IgD-negative memory B cell (primary cell): ENCODE data around the gene NOS1AP. TPM values are rescaled to one million over a fixed set of nuclear protein-coding genes. Genes with fewer than 3 reads are reported as not detected.

Experiments used
- H3K27ac Mint-ChIP-seq, 3 donors: one replicate each; pipeline ENCODE4 v1.8.0; 2020 to 2022; ENCODE audit warnings: mild to moderate bottlenecking in 3 of 3, mixed read lengths in 3 of 3, moderate library complexity in 1 of 3
- H3K27me3 Mint-ChIP-seq: one replicate; pipeline ENCODE4 v1.8.0; 2021; ENCODE audit warnings: mixed read lengths
- H3K36me3 Mint-ChIP-seq: one replicate; pipeline ENCODE4 v1.8.0; 2020; ENCODE audit warnings: mild to moderate bottlenecking, mixed read lengths
- H3K4me1 Mint-ChIP-seq, 3 donors: one replicate each; pipeline ENCODE4 v1.8.0; 2020 to 2022; ENCODE audit warnings: mixed read lengths in 3 of 3, mild to moderate bottlenecking in 1 of 3
- H3K4me3 Mint-ChIP-seq, 4 donors: one replicate each; pipeline ENCODE4 v1.8.0; 2020 to 2022; ENCODE audit warnings: mild to moderate bottlenecking in 4 of 4, mixed read lengths in 4 of 4, moderate library complexity in 3 of 4
- H3K9me3 Mint-ChIP-seq, 3 donors: one replicate each; pipeline ENCODE4 v1.8.0; 2020 to 2021; ENCODE audit warnings: mixed read lengths in 3 of 3, mild to moderate bottlenecking in 1 of 3
- polyA plus RNA-seq: library from polyadenylated mRNA; unstranded; fragments of 300-500 nt; fragmentation: Illumina TruSeq; gene quantifications from one replicate; pipeline ENCODE4 v1.2.3, GENCODE V29; 2021

NOS1AP gene
- polyA plus RNA-seq, 1 donor from 2014 or later = not detected

GRCh38 chr1:162301696-162302095 lies 232.2 kb downstream of the NOS1AP start:
- H3K4me3 Mint-ChIP-seq = no peak overlapping the region
- no peak overlapping the region for H3K27ac Mint-ChIP-seq
- H3K4me1 Mint-ChIP-seq = no peaks in the 10 kb centered on the region
- peaks cover 0 to 5% (median 4%) of the 10 kb centered on the region in 3 donors for H3K9me3 Mint-ChIP-seq
- H3K36me3 Mint-ChIP-seq = no peaks in the 10 kb centered on the region
- peaks cover 6% of the 10 kb centered on the region for H3K27me3 Mint-ChIP-seq

DNA sequence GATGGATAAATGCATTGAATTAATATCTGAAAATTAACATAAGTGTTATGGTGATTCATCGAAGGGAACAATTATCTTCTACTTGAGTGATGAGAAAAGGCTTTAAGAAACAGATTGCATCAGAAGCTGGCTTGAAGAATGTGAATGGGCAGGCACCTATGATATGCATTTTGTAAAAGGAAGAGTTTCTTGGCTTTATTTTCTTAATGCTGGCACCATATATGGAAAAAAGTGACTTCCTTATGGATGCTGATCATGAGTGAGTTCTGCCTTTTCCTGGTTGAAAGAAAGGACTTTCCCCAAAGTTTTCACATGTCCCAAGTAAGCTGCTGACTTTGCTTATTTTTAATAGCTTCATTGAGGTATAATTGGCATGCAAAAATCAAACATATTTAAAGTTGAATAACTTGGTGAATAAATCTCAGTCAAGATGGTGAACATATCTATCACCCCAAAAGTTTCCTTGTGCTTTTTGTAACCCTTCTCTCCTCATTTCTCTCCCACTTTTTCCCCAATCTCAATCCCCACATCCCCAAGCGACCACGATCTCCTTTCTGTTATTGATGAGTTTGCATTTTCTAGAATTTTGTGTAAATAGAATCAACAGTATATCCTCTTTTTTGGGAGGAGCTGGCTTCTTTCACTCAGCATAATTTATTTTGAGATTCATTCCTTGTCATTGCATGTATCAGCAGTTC lies 233.0 kb downstream of the NOS1AP start:
- Mint-ChIP-seq H3K27me3 (peaks cover 6% of the 10 kb centered on the region), H3K36me3 (no peaks in the 10 kb centered on the region), H3K9me3 (peaks cover 0 to 8% (median 5%) of the 10 kb centered on the region in 3 donors), H3K27ac (no peak overlapping the region), H3K4me3 (no peak overlapping the region), H3K4me1 (no peaks in the 10 kb centered on the region)

GRCh38 chr1:162303004-162303344 lies 233.5 kb downstream of the NOS1AP start:
- H3K27ac Mint-ChIP-seq = no peak overlapping the region

GRCh38 chr1:162304736-162305135 lies 235.2 kb downstream of the NOS1AP start:
- Mint-ChIP-seq H3K4me3 (no peak overlapping the region), H3K36me3 (no peaks in the 10 kb centered on the region), H3K4me1 (no peaks in the 10 kb centered on the region), H3K27ac (no peak overlapping the region), H3K27me3 (peaks cover 3% of the 10 kb centered on the region), H3K9me3 (peaks cover 4 to 16% (median 10%) of the 10 kb centered on the region in 3 donors)

More at GRCh38 chr1:162303004-162303344, 233.5 kb downstream of the NOS1AP start:
- Mint-ChIP-seq H3K9me3 (peaks cover 0 to 9% (median 8%) of the 10 kb centered on the region in 3 donors), H3K4me3 (no peak overlapping the region), H3K27me3 (peaks cover 6% of the 10 kb centered on the region), H3K4me1 (no peaks in the 10 kb centered on the region), H3K36me3 (no peaks in the 10 kb centered on the region)

- Mint-ChIP-seq H3K4me1 (no peaks in the 10 kb centered on the region), H3K4me3 (no peak overlapping the region)
Measured at GRCh38 chr1:162305969-162306368, 236.5 kb downstream of the NOS1AP start.

DNA sequence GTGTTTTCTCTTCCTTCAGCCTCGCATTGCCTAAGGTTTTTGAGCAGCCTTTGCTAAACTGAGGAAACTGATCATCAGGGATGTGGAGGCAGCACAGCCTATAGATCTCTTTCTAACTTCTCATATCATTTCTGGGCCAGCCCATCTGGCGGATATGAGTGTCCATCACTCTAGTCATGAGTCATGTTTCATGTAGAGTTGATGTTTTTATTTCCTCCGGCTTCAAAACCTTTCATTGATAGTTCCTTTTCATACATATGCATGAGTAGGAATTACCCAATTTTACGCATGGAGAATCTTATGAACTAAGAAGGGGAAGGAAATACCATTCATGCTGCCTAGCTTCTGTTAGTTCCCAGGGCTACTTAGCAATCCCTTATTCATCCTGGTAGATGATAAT lies 240.8 kb downstream of the NOS1AP start:
- Mint-ChIP-seq H3K9me3 (peaks cover 4 to 12% (median 11%) of the 10 kb centered on the region in 3 donors), H3K27me3 (peaks cover 1% of the 10 kb centered on the region), H3K4me1 (no peaks in the 10 kb centered on the region), H3K4me3 (no peak overlapping the region), H3K36me3 (no peaks in the 10 kb centered on the region), H3K27ac (no peak overlapping the region)

More at GRCh38 chr1:162305969-162306368, 236.5 kb downstream of the NOS1AP start:
- H3K27me3 Mint-ChIP-seq = peaks cover 3% of the 10 kb centered on the region
- H3K27ac Mint-ChIP-seq = no peak overlapping the region
- no peaks in the 10 kb centered on the region for H3K36me3 Mint-ChIP-seq
- peaks cover 4 to 12% (median 12%) of the 10 kb centered on the region in 3 donors for H3K9me3 Mint-ChIP-seq

DNA sequence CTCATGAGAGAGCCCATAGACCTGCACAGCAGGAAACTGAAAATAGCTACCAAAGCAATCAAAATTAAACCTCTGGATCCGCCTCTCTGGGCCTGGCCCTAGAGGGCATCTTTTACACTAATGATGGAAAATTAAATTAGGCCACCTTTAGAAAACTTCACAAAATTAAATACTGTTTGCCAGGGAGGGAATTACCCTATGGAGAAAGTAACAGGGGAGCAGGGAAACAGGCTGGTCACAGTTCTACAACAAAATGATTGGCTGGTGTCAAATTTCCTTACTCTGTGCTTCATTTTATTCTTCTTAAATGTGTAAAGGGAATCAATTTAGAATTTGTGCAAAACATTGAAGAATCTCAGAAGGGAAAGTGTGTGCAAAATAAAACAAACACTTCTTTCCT lies 244.7 kb downstream of the NOS1AP start:
- no peaks in the 10 kb centered on the region for H3K4me1 Mint-ChIP-seq
- H3K27me3 Mint-ChIP-seq = peaks cover 5% of the 10 kb centered on the region
- H3K4me3 Mint-ChIP-seq = no peak overlapping the region
- no peaks in the 10 kb centered on the region for H3K36me3 Mint-ChIP-seq
- H3K9me3 Mint-ChIP-seq = peaks cover 0 to 2% (median 0%) of the 10 kb centered on the region in 3 donors
- no peak overlapping the region for H3K27ac Mint-ChIP-seq

- H3K4me3 Mint-ChIP-seq = no peak overlapping the region
- no peaks in the 10 kb centered on the region for H3K4me1 Mint-ChIP-seq
- H3K27me3 Mint-ChIP-seq = peaks cover 6% of the 10 kb centered on the region
- no peak overlapping the region for H3K27ac Mint-ChIP-seq
- no peaks in the 10 kb centered on the region for H3K36me3 Mint-ChIP-seq
- H3K9me3 Mint-ChIP-seq = peaks cover 0 to 2% (median 0%) of the 10 kb centered on the region in 3 donors
Measured at GRCh38 chr1:162315673-162316072, 246.2 kb downstream of the NOS1AP start.

DNA sequence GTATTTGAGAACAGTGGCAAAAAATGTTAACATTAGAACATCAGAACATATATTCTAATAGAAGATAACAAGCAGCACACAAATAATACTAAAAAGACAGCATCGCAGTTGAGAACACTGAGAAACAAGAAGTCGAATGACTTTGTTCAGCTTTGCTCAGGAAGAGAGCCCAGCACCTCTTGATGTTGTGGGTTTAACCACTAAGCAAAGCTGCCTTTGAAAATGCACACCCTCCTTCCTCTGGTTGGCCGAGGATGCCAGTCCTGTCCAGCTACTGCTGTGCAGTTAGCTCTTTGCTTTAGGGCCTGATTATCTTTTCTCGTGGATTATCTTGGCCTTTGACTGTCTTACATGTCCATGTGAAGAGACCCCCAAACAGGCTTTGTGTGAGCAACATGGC lies 246.7 kb downstream of the NOS1AP start:
- Mint-ChIP-seq H3K36me3 (no peaks in the 10 kb centered on the region), H3K4me1 (no peaks in the 10 kb centered on the region), H3K4me3 (no peak overlapping the region), H3K27me3 (peaks cover 6% of the 10 kb centered on the region), H3K27ac (no peak overlapping the region), H3K9me3 (no peaks in the 10 kb centered on the region)

DNA sequence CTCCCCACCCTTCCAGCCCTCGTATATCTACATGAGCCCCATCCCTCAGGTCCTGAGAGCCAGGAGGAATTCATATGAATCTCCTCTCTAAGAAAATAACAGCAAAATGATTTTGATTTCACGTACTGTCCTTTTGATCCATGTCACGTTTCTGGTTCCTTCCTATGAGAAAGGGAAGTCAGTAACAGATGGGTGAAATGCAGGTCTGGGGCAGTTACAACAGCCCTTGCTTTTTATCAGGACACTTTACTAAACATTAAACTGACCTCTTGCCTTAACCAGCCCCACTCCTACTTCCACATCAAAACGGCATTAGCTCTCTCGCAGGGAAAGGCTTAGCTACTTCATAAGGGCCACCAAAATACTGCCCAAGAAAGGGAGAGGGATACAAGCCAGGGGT lies 248.1 kb downstream of the NOS1AP start:
- no peaks in the 10 kb centered on the region for H3K36me3 Mint-ChIP-seq
- H3K9me3 Mint-ChIP-seq = no peaks in the 10 kb centered on the region
- H3K4me3 Mint-ChIP-seq = no peak overlapping the region
- H3K27me3 Mint-ChIP-seq = peaks cover 6% of the 10 kb centered on the region
- no peak overlapping the region for H3K27ac Mint-ChIP-seq
- H3K4me1 Mint-ChIP-seq = no peaks in the 10 kb centered on the region

- H3K9me3 Mint-ChIP-seq = no peaks in the 10 kb centered on the region
- H3K4me3 Mint-ChIP-seq = no peak overlapping the region
- H3K36me3 Mint-ChIP-seq = no peaks in the 10 kb centered on the region
- no peaks in the 10 kb centered on the region for H3K4me1 Mint-ChIP-seq
- H3K27me3 Mint-ChIP-seq = peaks cover 6% of the 10 kb centered on the region
- no peak overlapping the region for H3K27ac Mint-ChIP-seq
Measured at GRCh38 chr1:162319493-162320175, 250.1 kb downstream of the NOS1AP start.

- H3K9me3 Mint-ChIP-seq = no peaks in the 10 kb centered on the region
- H3K36me3 Mint-ChIP-seq = peaks cover 2% of the 10 kb centered on the region
- H3K27me3 Mint-ChIP-seq = peaks cover 4% of the 10 kb centered on the region
- no peak overlapping the region for H3K4me3 Mint-ChIP-seq
- no peaks in the 10 kb centered on the region for H3K4me1 Mint-ChIP-seq
- H3K27ac Mint-ChIP-seq = no peak overlapping the region
Measured at GRCh38 chr1:162321809-162322422, 252.4 kb downstream of the NOS1AP start.

DNA sequence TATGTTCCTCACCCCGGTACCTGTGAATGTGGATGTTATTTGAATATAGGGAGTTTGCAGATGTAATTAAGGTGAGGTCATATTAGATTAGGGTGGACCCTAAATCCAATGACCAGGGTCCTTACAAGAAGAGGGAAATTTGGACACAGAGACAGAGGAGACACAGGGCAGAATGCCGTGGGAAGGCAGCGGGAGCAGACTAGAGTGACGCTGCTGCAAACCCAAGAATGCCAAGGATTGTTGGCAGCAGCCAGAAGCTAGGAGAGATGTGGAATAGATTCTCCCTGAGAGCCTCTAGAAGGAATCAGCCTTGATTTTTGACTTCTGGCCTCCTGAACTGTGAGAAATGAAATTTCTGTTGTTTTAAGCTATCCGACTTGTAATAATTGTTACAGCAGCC lies 253.5 kb downstream of the NOS1AP start:
- Mint-ChIP-seq H3K9me3 (no peaks in the 10 kb centered on the region), H3K27me3 (peaks cover 3% of the 10 kb centered on the region), H3K4me3 (no peak overlapping the region), H3K36me3 (peaks cover 2% of the 10 kb centered on the region), H3K4me1 (no peaks in the 10 kb centered on the region), H3K27ac (no peak overlapping the region)

DNA sequence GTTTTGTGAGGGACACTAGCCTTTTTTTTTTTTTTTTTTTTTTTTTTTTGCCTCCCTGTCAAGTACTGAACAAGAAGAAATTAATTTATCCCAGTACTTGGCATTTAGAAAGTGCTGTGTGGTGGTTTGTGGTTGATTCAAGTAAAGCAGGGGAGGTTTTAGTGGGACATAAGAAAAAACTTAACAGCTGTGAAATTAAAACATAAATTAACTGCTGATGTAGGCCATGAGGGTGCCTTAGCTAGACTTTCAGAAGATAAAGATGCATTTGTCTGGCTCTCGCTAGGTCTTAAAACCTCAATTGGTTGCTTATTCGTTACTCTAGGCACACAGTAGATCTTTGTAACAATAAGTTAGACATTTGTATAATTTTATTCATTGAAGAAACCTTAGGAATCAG lies 254.9 kb downstream of the NOS1AP start:
- Mint-ChIP-seq H3K27ac (no peak overlapping the region), H3K4me1 (no peaks in the 10 kb centered on the region), H3K9me3 (no peaks in the 10 kb centered on the region), H3K36me3 (peaks cover 2% of the 10 kb centered on the region), H3K27me3 (peaks cover 4% of the 10 kb centered on the region), H3K4me3 (no peak overlapping the region)

- Mint-ChIP-seq H3K27me3 (peaks cover 3% of the 10 kb centered on the region), H3K4me1 (no peaks in the 10 kb centered on the region), H3K9me3 (no peaks in the 10 kb centered on the region), H3K36me3 (peaks cover 2% of the 10 kb centered on the region), H3K4me3 (no peak overlapping the region), H3K27ac (no peak overlapping the region)
Measured at GRCh38 chr1:162326559-162326958, 257.1 kb downstream of the NOS1AP start.
